GM18520 (cell line): Measurements from ENCODE around the gene DNAH1.
A peak's percentile ranks its signal among the peaks of the same experiment; 100 is the strongest.

Experiments used
- ATAC-seq: cut with Tn5 transposase; IDR thresholded peaks from one replicate; pipeline ENCODE4 v1.9.1; 2021; ENCODE audit not compliant: unreplicated experiment

The DNAH1 gene

GRCh38 chr3:52290596-52291507, 25.3 kb upstream of the DNAH1 start:
- no peak for ATAC-seq

GRCh38 chr3:52291508-52292181, 24.5 kb upstream of the DNAH1 start:
- no peak for ATAC-seq

- no peak for ATAC-seq
Measured at GRCh38 chr3:52292247-52293065, 23.7 kb upstream of the DNAH1 start.

- no peak for ATAC-seq
Measured at GRCh38 chr3:52293491-52294319, 22.4 kb upstream of the DNAH1 start.

DNA sequence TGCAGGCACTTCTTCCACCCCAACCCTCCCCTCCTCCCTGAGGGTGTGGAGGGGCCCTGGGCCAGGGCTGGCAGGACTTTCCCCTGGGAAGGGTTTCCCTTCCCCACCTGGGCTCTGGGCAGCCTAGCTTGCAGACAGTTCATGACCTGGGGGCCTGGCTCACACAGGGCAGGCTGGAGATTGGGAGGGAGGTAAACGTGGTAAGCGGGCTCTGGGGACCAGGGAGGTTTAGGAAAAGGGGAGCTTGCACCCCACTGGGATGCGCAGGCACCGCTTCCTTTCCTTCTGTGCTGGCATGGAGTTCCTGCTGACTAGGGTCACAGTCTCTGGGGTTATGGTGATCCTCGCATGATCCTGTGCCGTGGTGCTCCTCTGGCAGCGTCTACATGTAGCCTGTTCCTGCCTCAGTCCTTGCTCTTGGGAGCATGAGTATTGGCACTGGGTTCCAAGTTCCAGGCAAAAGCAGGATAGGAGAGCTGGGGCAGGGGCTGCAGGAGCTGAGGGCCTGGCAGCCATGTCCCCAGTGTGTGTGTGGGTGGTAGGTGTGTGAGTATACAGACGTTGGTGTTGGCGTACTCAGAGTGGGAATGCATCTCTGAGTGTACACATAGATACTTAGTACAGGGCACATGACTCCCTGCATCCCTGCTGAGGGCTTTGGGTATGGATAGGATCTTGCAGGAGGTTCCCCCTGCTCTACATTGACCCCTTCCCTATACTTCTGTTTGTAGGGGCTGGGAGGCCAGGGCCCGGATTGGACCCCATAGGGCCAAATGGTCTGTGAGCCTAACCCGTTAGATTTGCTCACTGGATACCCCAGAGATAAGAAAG, 21.6 kb upstream of the DNAH1 start:
- ATAC-seq, result no peak

DNA sequence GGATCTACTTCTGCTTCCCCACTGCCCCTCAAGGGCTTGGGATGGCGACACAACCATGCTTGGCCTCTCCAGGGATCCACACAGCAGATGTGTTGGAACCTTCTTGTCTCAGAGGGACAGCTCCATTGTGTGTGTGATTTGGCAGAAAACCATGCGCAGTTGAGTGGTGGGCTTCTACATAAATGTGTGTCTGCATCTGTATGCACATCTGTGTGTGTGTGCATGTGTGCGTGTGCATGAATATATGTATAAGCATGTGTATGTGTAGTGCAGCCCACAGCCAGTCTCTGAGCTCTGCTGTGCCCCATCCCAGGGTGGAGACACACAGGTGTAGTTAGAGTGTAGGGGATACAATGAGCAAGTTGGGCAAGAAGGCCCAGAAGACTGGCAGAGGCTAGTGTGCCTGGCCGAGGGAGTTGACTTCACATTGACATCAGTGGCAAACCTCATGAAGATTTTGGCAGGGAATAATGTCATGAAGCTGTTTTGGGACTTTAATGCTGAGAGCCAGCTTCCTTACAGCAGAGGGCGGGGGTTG, 20.4 kb upstream of the DNAH1 start:
- ATAC-seq, result no peak

DNA sequence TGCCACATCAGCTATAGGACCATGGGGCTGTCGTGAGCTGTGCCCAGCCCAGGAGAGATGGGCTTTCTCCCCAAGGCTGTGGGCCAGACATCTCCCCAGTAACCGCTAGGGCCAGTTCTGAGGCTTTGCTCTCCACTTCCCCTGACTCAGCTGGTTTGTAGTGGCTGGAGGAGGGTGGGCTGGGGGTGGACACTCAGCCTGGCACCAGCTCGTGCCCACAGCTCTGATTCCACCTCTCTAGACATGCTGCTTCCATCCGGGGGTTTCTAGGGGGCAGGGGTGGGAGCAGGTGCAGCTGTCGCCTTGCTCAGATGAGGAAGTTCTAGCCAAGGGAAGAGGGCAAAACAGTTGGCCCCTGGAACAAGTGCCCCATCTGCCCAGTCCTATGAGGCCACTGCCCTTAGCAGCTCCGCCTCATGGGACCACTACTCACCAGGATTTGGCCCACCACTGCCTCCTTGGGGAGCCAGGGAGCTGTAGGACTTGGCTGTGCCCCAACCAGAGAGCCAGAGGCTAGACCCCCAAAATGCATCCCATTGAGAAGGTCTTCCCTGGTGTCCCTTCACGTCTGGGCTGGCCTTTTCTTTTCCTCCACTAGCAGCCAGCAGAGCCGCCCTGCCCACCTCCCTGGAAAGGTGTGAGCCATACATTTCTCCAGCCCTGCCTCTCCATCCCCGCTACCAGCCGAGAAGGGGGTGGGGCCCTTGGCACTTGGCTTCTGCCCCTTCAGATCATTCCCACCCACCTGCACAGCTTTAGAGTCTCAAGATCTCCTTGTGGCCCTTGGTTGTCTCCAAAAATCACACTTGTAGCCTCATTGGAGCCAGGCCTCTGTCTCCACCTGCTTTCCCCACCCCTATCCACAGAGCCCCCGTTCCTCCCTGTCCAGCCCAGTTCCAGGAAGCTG, 18.6 kb upstream of the DNAH1 start:
- ATAC-seq, result no peak

GRCh38 chr3:52298149-52299098, 17.7 kb upstream of the DNAH1 start:
- ATAC-seq, result no peak

- no peak for ATAC-seq
Measured at GRCh38 chr3:52299247-52299878, 16.8 kb upstream of the DNAH1 start.

DNA sequence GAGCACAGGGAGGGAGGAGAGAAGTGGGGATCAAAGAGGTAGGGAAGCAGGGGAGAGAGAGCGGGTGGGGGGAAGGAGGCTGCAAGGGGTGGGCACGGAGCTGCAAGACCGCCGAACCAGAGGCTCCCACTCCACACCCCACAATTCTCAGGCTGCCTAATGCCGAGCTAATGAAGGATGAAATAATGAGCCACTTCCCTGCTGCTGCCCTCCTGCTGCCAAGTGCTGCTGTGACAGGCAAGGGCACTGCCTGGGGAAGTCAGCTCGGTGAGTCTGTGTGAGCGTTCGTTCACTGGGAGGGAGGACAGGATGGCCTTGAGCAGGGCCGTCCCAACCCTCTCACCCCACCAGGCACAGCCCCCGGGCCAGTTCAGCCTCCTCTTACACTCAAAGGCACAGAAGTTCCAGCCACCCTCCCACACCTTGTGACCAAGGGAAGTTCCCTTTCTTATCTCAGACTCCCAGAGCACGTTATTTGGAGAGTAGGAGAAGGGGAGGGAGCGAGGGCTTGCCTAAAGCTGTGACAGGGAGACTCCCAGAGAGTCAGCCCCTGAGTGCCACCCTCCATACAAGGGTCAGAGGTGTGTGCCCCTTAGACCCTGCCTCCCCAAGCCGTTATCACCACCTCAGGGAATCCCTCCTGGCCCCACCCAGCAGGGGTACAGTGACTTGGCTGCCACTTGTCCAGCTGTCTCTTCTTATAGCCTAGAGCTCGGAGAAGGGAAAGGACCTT, 16.1 kb upstream of the DNAH1 start:
- ATAC-seq, result peak; percentile 40

DNA sequence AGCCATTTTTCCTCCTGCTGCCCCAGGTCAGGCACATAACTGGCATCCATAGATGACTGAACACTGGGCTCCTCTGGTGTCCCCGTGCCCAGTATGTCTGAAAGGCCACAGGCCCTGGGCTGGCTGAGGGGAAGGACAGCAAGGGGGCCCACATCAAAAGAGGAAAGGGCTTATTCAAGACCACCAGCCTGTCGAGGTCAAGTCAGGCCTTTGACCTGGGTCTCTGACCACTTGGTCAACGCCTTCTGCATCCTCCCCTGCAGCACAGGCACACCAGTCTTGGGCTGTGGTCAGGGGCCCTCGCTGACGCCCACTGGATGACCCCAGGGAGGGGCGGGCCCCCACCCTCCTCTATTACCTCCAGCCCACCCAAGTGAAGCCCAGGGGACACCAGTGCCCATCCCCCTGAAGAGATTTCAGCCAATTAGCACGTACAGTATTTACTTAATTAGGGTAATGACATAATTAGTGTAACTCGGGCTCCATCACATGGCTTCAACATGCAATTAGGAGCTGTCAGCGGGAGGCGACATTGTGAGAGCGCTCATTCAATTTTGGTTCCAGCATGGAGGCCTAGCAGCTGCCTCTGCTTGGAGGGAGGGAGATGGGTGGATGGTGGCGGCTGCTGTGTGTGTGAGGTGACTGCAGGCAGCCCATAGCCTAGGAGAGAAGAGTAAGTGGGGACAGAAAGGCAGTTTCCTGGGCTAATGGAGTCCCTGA, 13.5 kb upstream of the DNAH1 start:
- ATAC-seq, result no peak

DNA sequence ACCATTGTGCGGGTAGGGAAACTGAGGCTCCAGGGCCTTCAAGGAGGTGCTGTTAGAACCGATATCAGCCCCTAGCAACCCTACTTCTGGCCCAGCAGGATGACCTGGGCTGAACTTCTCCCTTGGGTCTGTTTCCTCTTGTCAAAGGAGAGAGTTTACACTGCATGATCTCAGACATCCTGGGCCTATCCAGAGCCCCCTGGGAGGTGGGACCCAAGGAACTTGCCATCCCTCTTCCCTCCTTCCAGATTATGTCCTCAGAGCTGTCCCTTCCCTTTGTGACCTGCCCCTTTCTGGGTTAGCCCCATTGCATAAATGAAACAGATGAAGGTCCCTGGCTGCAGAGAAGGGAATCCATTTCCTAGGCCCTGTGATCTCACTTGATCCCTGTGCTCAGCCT, 12.3 kb upstream of the DNAH1 start:
- ATAC-seq, result no peak

GRCh38 chr3:52305926-52306325, 10.2 kb upstream of the DNAH1 start:
- no peak for ATAC-seq

- no peak for ATAC-seq
Measured at GRCh38 chr3:52306978-52307377, 9.1 kb upstream of the DNAH1 start.

DNA sequence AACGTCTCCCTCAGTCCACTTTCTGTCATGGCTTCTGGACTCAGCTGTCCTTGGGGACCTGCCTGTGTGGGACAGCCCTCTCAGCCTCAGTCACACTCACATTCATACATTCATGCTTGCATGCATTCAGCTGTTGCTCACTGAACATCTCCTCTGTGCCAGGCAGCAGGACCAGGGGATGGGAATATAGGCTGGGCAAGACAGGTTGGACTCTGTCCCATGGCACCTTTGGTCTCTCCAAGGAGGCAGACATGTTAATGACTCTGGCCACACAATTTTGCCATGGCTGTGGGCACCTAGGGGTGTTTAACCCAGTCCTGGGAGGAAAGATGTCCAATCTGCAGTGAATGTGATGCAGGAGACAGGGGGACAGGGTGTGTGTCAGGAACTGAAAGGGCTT, 7.8 kb upstream of the DNAH1 start:
- ATAC-seq, result no peak
